Measurements from ENCODE around the gene ALPL.

ALPL gene

GRCh38 chr1:21594935-21595897, 86.0 kb downstream of the ALPL start:
- ATAC-seq (ENCODE audit: low read depth): peak; percentile 27
- Mint-ChIP-seq H3K27me3 (peaks cover 26% of the 10 kb centered on the region), H3K4me1 (peaks cover 4% of the 10 kb centered on the region), H3K27ac (no peak overlapping the region), H3K9me3 (no peaks in the 10 kb centered on the region), H3K36me3 (no peaks in the 10 kb centered on the region), H3K4me3 (no peak overlapping the region)
- no peak for DNase-seq (ENCODE audit: low spot score in 2 of 2)

GRCh38 chr1:21596174-21596573, 87.0 kb downstream of the ALPL start:
- no peak for DNase-seq (ENCODE audit: low spot score in 2 of 2)
- Mint-ChIP-seq H3K36me3 (no peaks in the 10 kb centered on the region), H3K9me3 (no peaks in the 10 kb centered on the region), H3K4me1 (no peaks in the 10 kb centered on the region), H3K4me3 (no peak overlapping the region), H3K27me3 (peaks cover 29% of the 10 kb centered on the region), H3K27ac (no peak overlapping the region)
- no peak for ATAC-seq (ENCODE audit: low read depth)

- H3K27ac Mint-ChIP-seq: no peak overlapping the region
- no peaks in the 10 kb centered on the region for H3K4me1 Mint-ChIP-seq
- ATAC-seq (ENCODE audit: low read depth) (no peak), DNase-seq (ENCODE audit: low spot score in 2 of 2) (no peak)
- no peaks in the 10 kb centered on the region for H3K36me3 Mint-ChIP-seq
- no peak overlapping the region for H3K4me3 Mint-ChIP-seq
- H3K27me3 Mint-ChIP-seq: peaks cover 31% of the 10 kb centered on the region
- no peaks in the 10 kb centered on the region for H3K9me3 Mint-ChIP-seq
These were observed 87.4 kb downstream of the ALPL start for GRCh38 chr1:21596628-21597027.

GRCh38 chr1:21597753-21598152, 88.5 kb downstream of the ALPL start:
- Mint-ChIP-seq H3K27me3 (peaks cover 31% of the 10 kb centered on the region), H3K9me3 (no peaks in the 10 kb centered on the region), H3K27ac (no peak overlapping the region), H3K4me1 (no peaks in the 10 kb centered on the region), H3K4me3 (no peak overlapping the region), H3K36me3 (no peaks in the 10 kb centered on the region)
- DNase-seq (ENCODE audit: low spot score in 2 of 2) (no peak), ATAC-seq (ENCODE audit: low read depth) (no peak)

- H3K4me3 Mint-ChIP-seq: no peak overlapping the region
- peaks cover 31% of the 10 kb centered on the region for H3K27me3 Mint-ChIP-seq
- no peak overlapping the region for H3K27ac Mint-ChIP-seq
- no peak for ATAC-seq (ENCODE audit: low read depth)
- H3K9me3 Mint-ChIP-seq: no peaks in the 10 kb centered on the region
- DNase-seq (ENCODE audit: low spot score in 2 of 2): no peak
- no peaks in the 10 kb centered on the region for H3K4me1 Mint-ChIP-seq
- H3K36me3 Mint-ChIP-seq: no peaks in the 10 kb centered on the region
These were observed 89.2 kb downstream of the ALPL start for GRCh38 chr1:21598417-21598816.

GRCh38 chr1:21598904-21599303, 89.7 kb downstream of the ALPL start:
- Mint-ChIP-seq H3K27ac (no peak overlapping the region), H3K27me3 (peaks cover 34% of the 10 kb centered on the region), H3K9me3 (no peaks in the 10 kb centered on the region), H3K4me1 (peaks cover 2% of the 10 kb centered on the region), H3K36me3 (no peaks in the 10 kb centered on the region), H3K4me3 (no peak overlapping the region)
- ATAC-seq (ENCODE audit: low read depth): no peak
- DNase-seq (ENCODE audit: low spot score in 2 of 2): no peak

- ATAC-seq (ENCODE audit: low read depth) (no peak), DNase-seq (ENCODE audit: low spot score in 2 of 2) (no peak)
- no peak overlapping the region for H3K27ac Mint-ChIP-seq
- peaks cover 5% of the 10 kb centered on the region for H3K4me1 Mint-ChIP-seq
- no peaks in the 10 kb centered on the region for H3K36me3 Mint-ChIP-seq
- H3K4me3 Mint-ChIP-seq: no peak overlapping the region
- H3K9me3 Mint-ChIP-seq: no peaks in the 10 kb centered on the region
- peaks cover 37% of the 10 kb centered on the region for H3K27me3 Mint-ChIP-seq
These were observed 90.2 kb downstream of the ALPL start for GRCh38 chr1:21599402-21599801.

- Mint-ChIP-seq H3K36me3 (peaks cover 2% of the 10 kb centered on the region), H3K4me3 (no peak overlapping the region), H3K27me3 (peaks cover 30% of the 10 kb centered on the region), H3K4me1 (peaks cover 5% of the 10 kb centered on the region), H3K9me3 (no peaks in the 10 kb centered on the region), H3K27ac (no peak overlapping the region)
- ATAC-seq (ENCODE audit: low read depth) (no peak), DNase-seq (ENCODE audit: low spot score in 2 of 2) (no peak)
These were observed 92.2 kb downstream of the ALPL start for GRCh38 chr1:21601278-21602048.

- ATAC-seq (ENCODE audit: low read depth): no peak
- peaks cover 32% of the 10 kb centered on the region for H3K27me3 Mint-ChIP-seq
- no peak overlapping the region for H3K27ac Mint-ChIP-seq
These were observed 94.2 kb downstream of the ALPL start for GRCh38 chr1:21603177-21604138.

GRCh38 chr1:21604208-21604957, 95.2 kb downstream of the ALPL start:
- Mint-ChIP-seq H3K27ac (no peak overlapping the region), H3K4me1 (peaks cover 16% of the 10 kb centered on the region), H3K27me3 (peaks cover 28% of the 10 kb centered on the region), H3K4me3 (no peak overlapping the region), H3K9me3 (no peaks in the 10 kb centered on the region), H3K36me3 (peaks cover 2% of the 10 kb centered on the region)
- DNase-seq (ENCODE audit: low spot score in 2 of 2) (no peak), ATAC-seq (ENCODE audit: low read depth) (no peak)

More at GRCh38 chr1:21603177-21604138, 94.2 kb downstream of the ALPL start:
- Mint-ChIP-seq H3K4me3 (no peak overlapping the region), H3K4me1 (peaks cover 16% of the 10 kb centered on the region), H3K9me3 (no peaks in the 10 kb centered on the region), H3K36me3 (peaks cover 2% of the 10 kb centered on the region)
- DNase-seq (ENCODE audit: low spot score in 2 of 2): no peak

GRCh38 chr1:21605012-21605715, 95.9 kb downstream of the ALPL start:
- no peak overlapping the region for H3K4me3 Mint-ChIP-seq
- no peak overlapping the region for H3K27ac Mint-ChIP-seq
- no peaks in the 10 kb centered on the region for H3K9me3 Mint-ChIP-seq
- ATAC-seq (ENCODE audit: low read depth) (no peak), DNase-seq (ENCODE audit: low spot score in 2 of 2) (no peak)
- H3K4me1 Mint-ChIP-seq: peaks cover 16% of the 10 kb centered on the region
- H3K27me3 Mint-ChIP-seq: peaks cover 22% of the 10 kb centered on the region
- peaks cover 2% of the 10 kb centered on the region for H3K36me3 Mint-ChIP-seq

GRCh38 chr1:21605964-21606705, 96.9 kb downstream of the ALPL start:
- ATAC-seq (ENCODE audit: low read depth): no peak
- Mint-ChIP-seq H3K27me3 (peaks cover 19% of the 10 kb centered on the region), H3K9me3 (no peaks in the 10 kb centered on the region), H3K27ac (no peak overlapping the region), H3K4me1 (peaks cover 16% of the 10 kb centered on the region), H3K36me3 (peaks cover 2% of the 10 kb centered on the region), H3K4me3 (no peak overlapping the region)
- no peak for DNase-seq (ENCODE audit: low spot score in 2 of 2)
